GM13977 (cell line): Measurements from ENCODE around the gene TSKS.
"Not testable (repeated sequence)": the region's sequence is repeated elsewhere in the genome, so short reads cannot be mapped to it uniquely, and the experiment has no call there.

Experiments
- DNase-seq: peaks from one replicate; pipeline ENCODE4 v3.0.0; 2012; ENCODE audit warnings: low spot score
- CTCF ChIP-seq: IDR thresholded peaks from 2 replicates; pipeline ENCODE4 v1.5.1; 2012; ENCODE audit warnings: mild to moderate bottlenecking, control low read depth; ENCODE audit not compliant: insufficient read depth; ENCODE audit errors: extremely low read depth, missing control alignments
- in situ Hi-C: fragments of 300-500 bp; cut with MboI; formaldehyde crosslinking; loops from one replicate; pipeline ENCODE4 v1.12.0; 2022; ENCODE audit warnings: low sequenced_read_pairs, low pct_unique_long_range_greater_than_20kb, mixed read lengths, inconsistent platforms; ENCODE audit not compliant: unreplicated experiment

TSKS gene

GRCh38 chr19:49738268-49738667 lies 24.8 kb downstream of the TSKS start:
- TF ChIP-seq CTCF = no peak
- no peak for DNase-seq
- in situ Hi-C loops = no loop called here

- in situ Hi-C loops = no loop called here
- TF ChIP-seq CTCF = no peak
- DNase-seq = no peak
Measured at GRCh38 chr19:49730166-49730565, 32.9 kb downstream of the TSKS start.

GRCh38 chr19:49727217-49728030 lies 35.7 kb downstream of the TSKS start:
- DNase-seq = no peak
- no peak for TF ChIP-seq CTCF
- in situ Hi-C loops = no loop called here

- DNase-seq, in situ Hi-C loops: not testable (repeated sequence)
Measured at GRCh38 chr19:49719420-49719819, 43.7 kb downstream of the TSKS start.

- in situ Hi-C loops = no loop called here
- TF ChIP-seq CTCF = no peak
- DNase-seq = no peak
Measured at GRCh38 chr19:49718991-49719390, 44.1 kb downstream of the TSKS start.

- in situ Hi-C loops = no loop called here
- no peak for TF ChIP-seq CTCF
- DNase-seq = no peak
Measured at GRCh38 chr19:49718511-49718910, 44.6 kb downstream of the TSKS start.

GRCh38 chr19:49716154-49716553 lies 47.0 kb downstream of the TSKS start:
- in situ Hi-C loops = no loop called here
- TF ChIP-seq CTCF = no peak

More at GRCh38 chr19:49716154-49716553, 47.0 kb downstream of the TSKS start:
- no peak for DNase-seq
